Measurements from ENCODE around the gene MLXIPL. TPM values are rescaled to one million over a fixed set of nuclear protein-coding genes. Genes with fewer than 3 reads are reported as not detected.

The MLXIPL gene
- total and polyA plus RNA-seq, 2 of the 8 experiments (the other 6 are each of a cell fraction or from before 2014, with no cell fraction given), result 9.4 to 10.6 TPM

DNA sequence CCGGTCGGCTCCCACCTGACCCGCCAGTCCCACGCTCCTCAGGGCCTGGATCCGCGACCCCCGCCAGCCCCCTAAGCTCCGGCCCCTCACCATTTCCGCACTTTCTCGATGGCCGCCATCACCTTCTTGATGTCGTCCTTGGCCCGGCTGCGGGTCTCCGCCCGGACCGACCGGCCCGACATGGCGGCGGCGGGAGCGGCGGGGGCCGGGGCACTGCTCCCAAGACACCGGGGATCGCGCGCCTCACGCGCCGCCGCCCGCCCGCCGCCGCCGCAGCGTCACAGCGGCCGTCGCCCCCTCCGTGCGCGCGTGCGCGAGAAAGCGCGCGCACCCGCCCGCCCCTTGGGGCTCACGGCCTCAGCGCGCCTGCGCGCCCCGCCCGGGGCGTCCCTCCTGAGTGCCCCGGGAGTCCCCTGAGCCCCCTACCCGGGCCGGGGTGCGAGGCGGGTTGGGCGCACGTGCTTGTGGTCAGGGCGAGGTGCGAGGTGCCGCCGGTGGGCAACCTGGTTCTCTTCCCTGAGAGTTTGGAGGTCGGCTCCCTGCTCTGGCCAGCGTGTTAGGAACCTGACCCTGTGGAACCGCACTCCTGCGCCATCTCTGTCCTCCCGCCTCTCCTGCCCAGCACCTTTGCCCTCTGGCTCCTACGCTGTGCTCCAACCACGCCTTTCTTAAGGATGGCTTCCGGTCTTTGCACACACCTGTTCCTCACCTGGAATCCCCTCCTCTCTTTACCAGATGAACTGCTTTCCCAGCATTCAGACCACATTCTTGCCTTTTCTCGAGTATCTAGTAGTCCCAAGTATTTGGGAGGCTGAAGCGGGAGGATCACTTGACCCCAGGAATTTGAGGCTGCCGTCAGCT, 66.7 kb downstream of the MLXIPL start, which contains the start of gene BCL7B (continued):
- peak; percentile 86 for TF ChIP-seq TEAD4 (IDR thresholded peaks at IDR 0.05; ENCODE audit: low read depth, low read length)
- TF ChIP-seq PHF8 (conservative IDR thresholded peaks at IDR 0.05; ENCODE audit: low read depth, low read length), result peak; percentile 98
- TF ChIP-seq HDAC2 (IDR thresholded peaks at IDR 0.05; ENCODE audit: borderline replicate concordance in 1 of 2, low read depth in 2 of 2, low read length in 2 of 2), result peak in 1 of 2 experiments; percentile 74; a peak in 2 of 4 replicates
- TF ChIP-seq CHD7 (IDR thresholded peaks at IDR 0.05; ENCODE audit: insufficient replicate concordance, low read length), result no peak
- TF ChIP-seq GABPA (IDR thresholded peaks at IDR 0.05; ENCODE audit: borderline replicate concordance, insufficient read depth, low read length), result 0 out of 2 replicates have a peak, but pooled peaks have one; percentile 49
- TF ChIP-seq JUND (IDR thresholded peaks at IDR 0.05; ENCODE audit: low read length), result no peak
- peak; percentile 39 for TF ChIP-seq TAF7 (optimal IDR thresholded peaks at IDR 0.05; ENCODE audit: borderline replicate concordance, low read depth, low read length)
- no peak for TF ChIP-seq ZNF274 (IDR thresholded peaks at IDR 0.05; ENCODE audit: borderline replicate concordance, extremely low read depth, low read length)
- TF ChIP-seq CHD1 (IDR thresholded peaks at IDR 0.05; ENCODE audit: low read depth, low read length), result no peak
